GM12878 (cell line): Measurements from ENCODE around the gene GAD2. TPM values are rescaled to one million over a fixed set of nuclear protein-coding genes. Genes with fewer than 3 reads are reported as not detected.

ENCODE experiments used
- ATAC-seq: fragments of 200-7000 bp; cut with Tn5 transposase; 3 replicates; pipeline ENCODE4 v1.9.1; 2020; ENCODE audit warnings: mild to moderate bottlenecking, moderate library complexity
- BruUV-seq: library from RNA; stranded (reverse); fragments of 400-500 nt; replicated peaks from 2 replicates; lab custom pipeline; 2021; lab: Mats Ljungman, UMichigan
- CTCF ChIA-PET: fragments of 300-600 bp; sonication (Branson Sonifier 250); formaldehyde crosslinking; extraction: SDS; loops from one replicate; lab custom pipeline; 2021; ENCODE audit warnings: inconsistent platforms; lab: Yijun Ruan, JAX
- POLR2A ChIA-PET: fragments of 350-600 bp; formaldehyde crosslinking; extraction: SDS; loops from one replicate; lab custom pipeline; 2021; ENCODE audit warnings: inconsistent platforms; lab: Charles Lee
- RAD21 ChIA-PET: fragments of 300-600 bp; sonication (Branson Sonifier 250); formaldehyde crosslinking; loops from one replicate; lab custom pipeline; 2023; ENCODE audit warnings: antibody characterized with exemption; ENCODE audit not compliant: unreplicated experiment; lab: Charles Lee
- SMC1A ChIA-PET: fragments of 300-600 bp; sonication (Branson Sonifier 250); formaldehyde crosslinking; loops from one replicate; lab custom pipeline; 2023; ENCODE audit not compliant: unreplicated experiment, uncharacterized antibody; lab: Charles Lee
- DNase-seq: peaks from one replicate; pipeline ENCODE4 v3.0.0-alpha.2; 2011; ENCODE audit warnings: low read depth, low spot score
- FAIRE-seq: peaks from 3 replicates; lab custom pipeline; 2011; peaks lifted over from hg19 to GRCh38; lab: Jason Lieb, UNC
- H2AFZ ChIP-seq: 2 replicates; pipeline ENCODE4 v1.6.0; 2011; ENCODE audit warnings: low read depth, low read length, control low read depth; ENCODE audit not compliant: control insufficient read depth
- H3K27ac ChIP-seq: 2 replicates; pipeline ENCODE4 v1.5.1; 2011; ENCODE audit warnings: control low read depth; ENCODE audit not compliant: control insufficient read depth, insufficient read depth
- H3K27me3 ChIP-seq, 2 experiments: replicated peaks in 1 of 2; 2 replicates each; pipeline versions ENCODE4 v1.6.0 to v1.6.1; 2011; ENCODE audit warnings: low read length in 1 of 2; ENCODE audit not compliant: control insufficient read depth in 2 of 2, insufficient read depth in 2 of 2
- H3K36me3 ChIP-seq, 2 experiments: 2 replicates each; pipeline ENCODE4 v1.5.1; 2011; ENCODE audit warnings: low read length in 1 of 2; ENCODE audit not compliant: control insufficient read depth in 2 of 2, insufficient read depth in 2 of 2
- H3K4me1 ChIP-seq: 2 replicates; pipeline ENCODE4 v1.6.1; 2011; ENCODE audit warnings: mild to moderate bottlenecking, low read length, moderate library complexity, mixed read lengths; ENCODE audit not compliant: control insufficient read depth, insufficient read depth
- H3K4me2 ChIP-seq: 2 replicates; pipeline ENCODE4 v1.6.0; 2011; ENCODE audit warnings: control low read depth; ENCODE audit not compliant: control insufficient read depth, insufficient read depth
- H3K4me3 ChIP-seq: fragments of 200-600 bp; sonication (generic); 2 replicates; pipeline ENCODE4 v1.5.1; 2016
- H3K79me2 ChIP-seq: 2 replicates; pipeline ENCODE4 v1.6.0; 2011; ENCODE audit warnings: low read length; ENCODE audit not compliant: control insufficient read depth, insufficient read depth
- H3K9ac ChIP-seq: 2 replicates; pipeline ENCODE4 v1.8.0; 2011; ENCODE audit warnings: low read length, control low read depth, mixed read lengths; ENCODE audit not compliant: control insufficient read depth, insufficient read depth
- H3K9me3 ChIP-seq: replicated peaks from 3 replicates; pipeline ENCODE4 v1.5.1; 2011; ENCODE audit warnings: mild to moderate bottlenecking, low read length; ENCODE audit not compliant: control insufficient read depth, insufficient read depth
- H4K20me1 ChIP-seq: 2 replicates; pipeline ENCODE4 v1.6.0; 2011; ENCODE audit not compliant: control insufficient read depth, insufficient read depth
- CBFB ChIP-seq: IDR thresholded peaks from 2 replicates; pipeline ENCODE4 v1.6.1; 2016; ENCODE audit warnings: antibody characterized with exemption, low read depth
- CREB1 ChIP-seq: IDR thresholded peaks from 2 replicates; pipeline ENCODE4 v1.6.1; 2012; ENCODE audit warnings: low read depth, mild to moderate bottlenecking, inconsistent platforms
- NFYB ChIP-seq: IDR thresholded peaks from 2 replicates; pipeline ENCODE4 v1.6.1; 2011; ENCODE audit warnings: low read depth, mild to moderate bottlenecking, low read length, improper control_type of control experiment, moderate library complexity; ENCODE audit not compliant: insufficient read depth
- NR2C1 ChIP-seq: fragments of 450-650 bp; IDR thresholded peaks from 2 replicates; pipeline ENCODE4 v1.6.1; 2017; ENCODE audit warnings: antibody characterized with exemption, mild to moderate bottlenecking, moderate library complexity
- POU2F2 ChIP-seq: IDR thresholded peaks from 3 replicates; pipeline ENCODE4 v1.6.1; 2011; ENCODE audit warnings: low read depth, mild to moderate bottlenecking, low read length, borderline replicate concordance
- RBBP5 ChIP-seq: fragments of 200-600 bp; sonication (generic); conservative IDR thresholded peaks from 2 replicates; pipeline ENCODE4 v1.6.1; 2016
- SP1 ChIP-seq: IDR thresholded peaks from one replicate; pipeline ENCODE4 v1.6.1; 2011; ENCODE audit warnings: low read depth, low read length
- SPI1 ChIP-seq: IDR thresholded peaks from 2 replicates; pipeline ENCODE4 v1.6.1; 2011; ENCODE audit warnings: low read depth, mild to moderate bottlenecking, low read length, moderate library complexity, borderline replicate concordance; ENCODE audit not compliant: insufficient read depth
- TARDBP ChIP-seq: IDR thresholded peaks from 2 replicates; pipeline ENCODE4 v1.6.1; 2016; ENCODE audit warnings: borderline replicate concordance
- ZNF384 ChIP-seq: IDR thresholded peaks from 2 replicates; pipeline ENCODE4 v1.6.1; 2012; ENCODE audit warnings: low read depth, mild to moderate bottlenecking, low read length, improper control_type of control experiment, borderline replicate concordance
- ZSCAN29 ChIP-seq: fragments of 450-650 bp; IDR thresholded peaks from 2 replicates; pipeline ENCODE4 v1.6.1; 2017; ENCODE audit warnings: mild to moderate bottlenecking, moderate library complexity
- ZZZ3 ChIP-seq: IDR thresholded peaks from 2 replicates; pipeline ENCODE4 v1.6.1; 2011; ENCODE audit warnings: low read depth; ENCODE audit not compliant: control insufficient read depth, insufficient read length
- WGBS: methylation state at CpG from one replicate; pipeline ENCODE4 v1.1.6; 2016; ENCODE audit warnings: low lambda C conversion rate; ENCODE audit not compliant: insufficient replicate concordance, insufficient coverage; ENCODE audit errors: missing lambda C conversion rate; 5-methylcytosine and 5-hydroxymethylcytosine counted together
- in situ Hi-C: fragments of 300-500 bp; cut with MboI; formaldehyde crosslinking; loops from 9 replicates; pipeline ENCODE4 v1.14.3; 2018; ENCODE audit warnings: mixed read lengths
- intact Hi-C: fragments of 100-400 bp; cut with micrococcal nuclease; formaldehyde crosslinking; loops from one replicate; pipeline ENCODE4 v1.14.2; 2022; ENCODE audit not compliant: unreplicated experiment
- polyA plus RNA-seq, 11 experiments: library from polyadenylated mRNA; depleted of rRNA in 4 of 11; unstranded in 6 of 11; stranded (reverse) in 5 of 11; fragments of >200 nt; fragmentation: Nextera tagmentation in 4 of 11; fragmentation: Illumina TruSeq in 1 of 11; extraction: Ambion mirVana in 4 of 11; extraction: Trizol in 1 of 11; gene quantifications; 1 replicate in 1 of 11; 2 replicates in 10 of 11; pipeline versions ENCODE4 v1.2.1 to v1.2.3, GENCODE V29; 2011 to 2016; ENCODE audit warnings: inconsistent platforms in 2 of 11, missing spikeins in 2 of 11, low read depth in 1 of 11
- total RNA-seq, 4 experiments: library from RNA; depleted of rRNA in 3 of 4; stranded (reverse); fragments of >200 nt in 3 of 4; fragmentation: Illumina TruSeq in 1 of 4; extraction: Trizol in 1 of 4; gene quantifications; 2 replicates each; pipeline versions ENCODE4 v1.2.1 to v1.2.3, GENCODE V29; 2013 to 2021
- TF ChIP-seq, protein P1 (sequence below): fragments of 150-350 bp; IDR thresholded peaks from 2 replicates; pipeline ENCODE4 v1.6.1; 2014; ENCODE audit warnings: mild to moderate bottlenecking, low read depth, low read length
- TF ChIP-seq, protein P2 (sequence below), 3 experiments: IDR thresholded peaks in 2 of 3; conservative IDR thresholded peaks in 1 of 3; 2 replicates each; pipeline ENCODE4 v1.5.1; 2011; ENCODE audit warnings: low read depth in 3 of 3, low read length in 3 of 3, mild to moderate bottlenecking in 3 of 3, control low read depth in 2 of 3, moderate library complexity in 2 of 3, inconsistent platforms in 1 of 3, mixed read lengths in 1 of 3; ENCODE audit not compliant: control insufficient read depth in 2 of 3, insufficient read depth in 1 of 3; ENCODE audit errors: extremely low read depth in 1 of 3

Gene GAD2
- total and polyA plus RNA-seq, 10 of the 15 experiments (the other 5 are each of a cell fraction or from before 2014, with no cell fraction given): not detected

DNA sequence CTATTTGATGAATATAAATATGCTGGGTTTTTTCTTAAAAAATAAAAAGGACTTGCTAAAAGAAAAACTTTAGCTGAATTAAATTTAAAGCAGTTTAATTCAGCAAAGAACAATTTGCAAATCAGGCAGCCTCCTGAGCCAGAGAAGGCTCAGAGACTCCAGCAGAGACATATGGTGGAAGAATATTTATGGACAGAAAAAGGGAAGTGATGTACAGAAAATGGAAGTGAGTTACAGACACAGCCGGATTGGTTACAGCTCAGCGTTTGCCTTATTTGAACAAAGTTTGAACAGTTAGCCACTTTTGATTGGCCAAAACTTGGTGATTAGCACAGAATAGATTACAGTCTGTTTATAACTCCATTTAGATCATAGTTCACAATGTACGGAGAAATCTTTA is 110.3 kb downstream of the GAD2 start:
- no TSS peak for BruUV-seq
- Histone ChIP-seq H3K27me3 (no peaks in the 10 kb centered on the region), H3K9ac (no peak overlapping the region), H3K27ac (no peak overlapping the region), H3K4me3 (no peak overlapping the region), H3K4me2 (no peak overlapping the region), H3K36me3 (no peaks in the 10 kb centered on the region), H3K4me1 (no peaks in the 10 kb centered on the region), H2AFZ (no peak overlapping the region), H4K20me1 (no peaks in the 10 kb centered on the region), H3K9me3 (no peaks in the 10 kb centered on the region), H3K79me2 (no peaks in the 10 kb centered on the region)
- no peak for DNase-seq
- WGBS: 61% methylated on average over 3 of the region's 3 CpGs
- no peak for ATAC-seq
- no peak for TF ChIP-seq ZNF384
- TF ChIP-seq NR2C1: no peak
- TF ChIP-seq NFYB: peak; percentile 32; the same call in 1 of the 2 replicates
- TF ChIP-seq, protein P1, sequence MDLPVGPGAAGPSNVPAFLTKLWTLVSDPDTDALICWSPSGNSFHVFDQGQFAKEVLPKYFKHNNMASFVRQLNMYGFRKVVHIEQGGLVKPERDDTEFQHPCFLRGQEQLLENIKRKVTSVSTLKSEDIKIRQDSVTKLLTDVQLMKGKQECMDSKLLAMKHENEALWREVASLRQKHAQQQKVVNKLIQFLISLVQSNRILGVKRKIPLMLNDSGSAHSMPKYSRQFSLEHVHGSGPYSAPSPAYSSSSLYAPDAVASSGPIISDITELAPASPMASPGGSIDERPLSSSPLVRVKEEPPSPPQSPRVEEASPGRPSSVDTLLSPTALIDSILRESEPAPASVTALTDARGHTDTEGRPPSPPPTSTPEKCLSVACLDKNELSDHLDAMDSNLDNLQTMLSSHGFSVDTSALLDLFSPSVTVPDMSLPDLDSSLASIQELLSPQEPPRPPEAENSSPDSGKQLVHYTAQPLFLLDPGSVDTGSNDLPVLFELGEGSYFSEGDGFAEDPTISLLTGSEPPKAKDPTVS: no peak
- TF ChIP-seq TARDBP: no peak
- TF ChIP-seq SPI1: peak; percentile 65; the same call in 1 of the 2 replicates
- no peak for TF ChIP-seq CREB1
- TF ChIP-seq ZZZ3: no peak
- TF ChIP-seq POU2F2: no peak
- TF ChIP-seq SP1: no peak
- TF ChIP-seq ZSCAN29: no peak
- TF ChIP-seq CBFB: no peak
- TF ChIP-seq, protein P2, sequence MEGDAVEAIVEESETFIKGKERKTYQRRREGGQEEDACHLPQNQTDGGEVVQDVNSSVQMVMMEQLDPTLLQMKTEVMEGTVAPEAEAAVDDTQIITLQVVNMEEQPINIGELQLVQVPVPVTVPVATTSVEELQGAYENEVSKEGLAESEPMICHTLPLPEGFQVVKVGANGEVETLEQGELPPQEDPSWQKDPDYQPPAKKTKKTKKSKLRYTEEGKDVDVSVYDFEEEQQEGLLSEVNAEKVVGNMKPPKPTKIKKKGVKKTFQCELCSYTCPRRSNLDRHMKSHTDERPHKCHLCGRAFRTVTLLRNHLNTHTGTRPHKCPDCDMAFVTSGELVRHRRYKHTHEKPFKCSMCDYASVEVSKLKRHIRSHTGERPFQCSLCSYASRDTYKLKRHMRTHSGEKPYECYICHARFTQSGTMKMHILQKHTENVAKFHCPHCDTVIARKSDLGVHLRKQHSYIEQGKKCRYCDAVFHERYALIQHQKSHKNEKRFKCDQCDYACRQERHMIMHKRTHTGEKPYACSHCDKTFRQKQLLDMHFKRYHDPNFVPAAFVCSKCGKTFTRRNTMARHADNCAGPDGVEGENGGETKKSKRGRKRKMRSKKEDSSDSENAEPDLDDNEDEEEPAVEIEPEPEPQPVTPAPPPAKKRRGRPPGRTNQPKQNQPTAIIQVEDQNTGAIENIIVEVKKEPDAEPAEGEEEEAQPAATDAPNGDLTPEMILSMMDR (IDR thresholded peaks at IDR 0.05 in 2 of 3, conservative IDR thresholded peaks at IDR 0.05 in 1 of 3; ENCODE audit: control insufficient read depth in 2 of 3, extremely low read depth in 1 of 3, insufficient read depth in 1 of 3, low read depth in 3 of 3, low read length in 3 of 3): no peak
- TF ChIP-seq RBBP5: no peak
- no peak for FAIRE-seq
- intact Hi-C loops (no loop called here), in situ Hi-C loops (no loop called here)
- ChIA-PET SMC1A (interaction anchor here (1.0 kb wide), 1 partner anchor 13 kb away, joined by 3 read pairs; no protein-coding TSS in a partner anchor), RAD21 (no interaction called here), POLR2A (no interaction called here), CTCF (interaction anchor here (1.2 kb wide), 1 partner anchor 8 kb away, joined by 4 read pairs; no protein-coding TSS in a partner anchor)
